Breast epithelium (tissue), 3 donors: ENCODE measurements around the gene ALPI.

Experiments used
- POLR2A ChIP-seq: fragments of 450-650 bp; IDR thresholded peaks from one replicate; pipeline ENCODE4 v1.6.1; 2016; ENCODE audit warnings: antibody characterized with exemption, mild to moderate bottlenecking, moderate library complexity
- TF ChIP-seq, protein P1 (sequence below), 3 donors: fragments of 450-650 bp; IDR thresholded peaks; one replicate each; pipeline ENCODE4 v1.5.1; 2016 to 2017; ENCODE audit warnings: antibody characterized with exemption in 3 of 3, mild to moderate bottlenecking in 3 of 3, moderate library complexity in 3 of 3

GRCh38 chr2:232458661-232459418 is 2.9 kb downstream of the ALPI start:
- TF ChIP-seq, protein P1, sequence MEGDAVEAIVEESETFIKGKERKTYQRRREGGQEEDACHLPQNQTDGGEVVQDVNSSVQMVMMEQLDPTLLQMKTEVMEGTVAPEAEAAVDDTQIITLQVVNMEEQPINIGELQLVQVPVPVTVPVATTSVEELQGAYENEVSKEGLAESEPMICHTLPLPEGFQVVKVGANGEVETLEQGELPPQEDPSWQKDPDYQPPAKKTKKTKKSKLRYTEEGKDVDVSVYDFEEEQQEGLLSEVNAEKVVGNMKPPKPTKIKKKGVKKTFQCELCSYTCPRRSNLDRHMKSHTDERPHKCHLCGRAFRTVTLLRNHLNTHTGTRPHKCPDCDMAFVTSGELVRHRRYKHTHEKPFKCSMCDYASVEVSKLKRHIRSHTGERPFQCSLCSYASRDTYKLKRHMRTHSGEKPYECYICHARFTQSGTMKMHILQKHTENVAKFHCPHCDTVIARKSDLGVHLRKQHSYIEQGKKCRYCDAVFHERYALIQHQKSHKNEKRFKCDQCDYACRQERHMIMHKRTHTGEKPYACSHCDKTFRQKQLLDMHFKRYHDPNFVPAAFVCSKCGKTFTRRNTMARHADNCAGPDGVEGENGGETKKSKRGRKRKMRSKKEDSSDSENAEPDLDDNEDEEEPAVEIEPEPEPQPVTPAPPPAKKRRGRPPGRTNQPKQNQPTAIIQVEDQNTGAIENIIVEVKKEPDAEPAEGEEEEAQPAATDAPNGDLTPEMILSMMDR (IDR thresholded peaks at IDR 0.05): no peak
- TF ChIP-seq POLR2A: no peak
